Loucy (cell line): ENCODE results near the gene ATP13A5.

ENCODE experiments used
- CTCF ChIP-seq: fragments of 200-600 bp; sonication (generic); conservative IDR thresholded peaks from 2 replicates; pipeline ENCODE4 v1.5.1; 2014; ENCODE audit warnings: mild to moderate bottlenecking, antibody characterized with exemption, low read length
- EZH2phosphoT487 ChIP-seq: fragments of 200-600 bp; IDR thresholded peaks from 2 replicates; pipeline ENCODE4 v1.6.1; 2018; ENCODE audit warnings: antibody characterized with exemption, mild to moderate bottlenecking, moderate library complexity, borderline replicate concordance

- TF ChIP-seq CTCF: no peak
- no peak for TF ChIP-seq EZH2phosphoT487
Measured at GRCh38 chr3:193378706-193379105, at the start of gene ATP13A5.
